AG09319 (cell line): Measurements from ENCODE around the gene TMEM229B.

Experiments
- DNase-seq: peaks from one replicate; pipeline ENCODE4 v3.0.0-alpha.2; 2010; ENCODE audit warnings: low read depth; ENCODE audit errors: extremely low read depth
- TF ChIP-seq, protein P1 (sequence below): IDR thresholded peaks from 2 replicates; pipeline ENCODE4 v1.5.1; 2011; ENCODE audit warnings: low read depth, mild to moderate bottlenecking, inconsistent platforms, low read length, moderate library complexity

TMEM229B gene

DNA sequence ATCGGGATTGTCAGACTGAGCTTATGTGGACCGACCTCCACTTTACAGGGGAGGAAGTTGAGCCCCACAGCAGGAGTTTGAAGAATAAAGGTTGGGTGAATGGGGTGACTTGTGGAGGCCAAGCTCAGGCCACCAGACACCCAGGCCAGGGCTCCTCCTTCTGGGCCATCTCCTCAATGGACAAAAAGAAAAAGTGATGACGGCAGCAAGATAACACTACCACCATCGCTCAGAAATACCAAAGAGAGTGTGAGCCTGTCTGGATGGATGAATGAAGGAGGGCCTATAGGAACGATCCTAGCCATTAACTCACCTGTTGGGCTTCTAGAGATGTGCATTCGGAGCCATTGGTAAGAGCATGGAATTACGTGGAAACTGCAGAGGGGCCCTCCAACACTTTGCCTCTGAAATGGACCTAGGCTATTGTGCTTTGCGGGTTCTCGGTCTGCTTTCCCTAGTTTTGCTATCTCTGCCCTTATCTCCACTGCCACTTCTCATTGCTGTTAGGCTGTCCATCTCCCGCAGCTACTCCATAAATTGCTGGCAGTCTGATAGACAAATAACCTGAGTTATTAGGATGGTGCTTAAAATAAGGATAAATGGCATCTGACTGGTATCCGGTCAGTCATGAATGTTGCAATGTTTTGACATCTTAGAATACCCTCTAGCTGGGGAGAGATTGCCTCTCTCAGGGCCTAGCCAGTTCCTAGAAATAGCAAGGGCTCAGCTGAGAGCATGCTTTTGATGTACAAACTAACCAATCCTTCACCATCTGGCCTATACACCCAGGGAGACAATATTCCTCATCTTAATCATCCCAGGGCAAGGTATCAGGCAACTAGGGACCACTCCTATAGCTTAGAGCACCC, 66.9 kb downstream of the TMEM229B start:
- DNase-seq: no peak
- TF ChIP-seq, protein P1, sequence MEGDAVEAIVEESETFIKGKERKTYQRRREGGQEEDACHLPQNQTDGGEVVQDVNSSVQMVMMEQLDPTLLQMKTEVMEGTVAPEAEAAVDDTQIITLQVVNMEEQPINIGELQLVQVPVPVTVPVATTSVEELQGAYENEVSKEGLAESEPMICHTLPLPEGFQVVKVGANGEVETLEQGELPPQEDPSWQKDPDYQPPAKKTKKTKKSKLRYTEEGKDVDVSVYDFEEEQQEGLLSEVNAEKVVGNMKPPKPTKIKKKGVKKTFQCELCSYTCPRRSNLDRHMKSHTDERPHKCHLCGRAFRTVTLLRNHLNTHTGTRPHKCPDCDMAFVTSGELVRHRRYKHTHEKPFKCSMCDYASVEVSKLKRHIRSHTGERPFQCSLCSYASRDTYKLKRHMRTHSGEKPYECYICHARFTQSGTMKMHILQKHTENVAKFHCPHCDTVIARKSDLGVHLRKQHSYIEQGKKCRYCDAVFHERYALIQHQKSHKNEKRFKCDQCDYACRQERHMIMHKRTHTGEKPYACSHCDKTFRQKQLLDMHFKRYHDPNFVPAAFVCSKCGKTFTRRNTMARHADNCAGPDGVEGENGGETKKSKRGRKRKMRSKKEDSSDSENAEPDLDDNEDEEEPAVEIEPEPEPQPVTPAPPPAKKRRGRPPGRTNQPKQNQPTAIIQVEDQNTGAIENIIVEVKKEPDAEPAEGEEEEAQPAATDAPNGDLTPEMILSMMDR: no peak
